Naive thymus-derived CD4-positive, alpha-beta T cell (primary cell): ENCODE measurements around the gene DTYMK. TPM values are rescaled to one million over a fixed set of nuclear protein-coding genes. Genes with fewer than 3 reads are reported as not detected.

Experiments
- ATAC-seq: fragments of 150-1000 bp; cut with Tn5 transposase; 2 replicates; pipeline ENCODE4 v1.10.0; 2021; ENCODE audit warnings: mild to moderate bottlenecking, moderate library complexity
- CTCF ChIA-PET: fragments of 350-600 bp; sonication (Branson Sonifier 250); formaldehyde crosslinking; loops from one replicate; lab custom pipeline; 2021; ENCODE audit warnings: antibody characterized with exemption; lab: Charles Lee
- POLR2A ChIA-PET: fragments of 350-600 bp; sonication (Branson Sonifier 250); formaldehyde crosslinking; loops from one replicate; lab custom pipeline; 2021; ENCODE audit warnings: antibody characterized with exemption, inconsistent platforms; lab: Charles Lee
- DNase-seq, 9 donors: peaks; one replicate each; pipeline versions ENCODE4 v3.0.0 to v3.0.0-alpha.2; 2020 to 2022; ENCODE audit warnings: mixed read lengths in 1 of 9
- H3K27ac ChIP-seq: one replicate; pipeline ENCODE4 v1.7.0; 2013; ENCODE audit warnings: mild to moderate bottlenecking, low read depth, low read length, moderate library complexity
- H3K27me3 ChIP-seq, 2 donors: one replicate each; pipeline ENCODE4 v1.7.0; 2013; ENCODE audit warnings: low read length in 2 of 2, mild to moderate bottlenecking in 2 of 2, moderate library complexity in 2 of 2; ENCODE audit not compliant: control insufficient read depth in 2 of 2, insufficient read depth in 2 of 2
- H3K36me3 ChIP-seq, 3 experiments: 1 replicate in 2 of 3; 2 replicates in 1 of 3; pipeline ENCODE4 v1.7.0; 2013; ENCODE audit warnings: low read length in 3 of 3, mild to moderate bottlenecking in 3 of 3, moderate library complexity in 1 of 3; ENCODE audit not compliant: insufficient read depth in 3 of 3, control insufficient read depth in 2 of 3
- H3K4me1 ChIP-seq, 2 donors: one replicate each; pipeline ENCODE4 v1.7.0; 2013; ENCODE audit warnings: low read length in 2 of 2, mild to moderate bottlenecking in 2 of 2, moderate library complexity in 1 of 2; ENCODE audit not compliant: control insufficient read depth in 2 of 2, insufficient read depth in 2 of 2
- H3K4me3 ChIP-seq: 2 replicates; pipeline ENCODE4 v1.7.0; 2013; ENCODE audit warnings: mild to moderate bottlenecking, low read length
- H3K9me3 ChIP-seq, 3 experiments: 1 replicate in 2 of 3; 2 replicates in 1 of 3; pipeline ENCODE4 v1.7.0; 2013; ENCODE audit warnings: low read length in 3 of 3; ENCODE audit not compliant: control insufficient read depth in 2 of 3
- H3K27ac Mint-ChIP-seq, 9 donors: one replicate each; pipeline ENCODE4 v1.8.0; 2020 to 2022; ENCODE audit warnings: mixed read lengths in 9 of 9, mild to moderate bottlenecking in 8 of 9, moderate library complexity in 5 of 9, inconsistent platforms in 2 of 9
- H3K27me3 Mint-ChIP-seq, 5 donors: one replicate each; pipeline ENCODE4 v1.8.0; 2021 to 2022; ENCODE audit warnings: mixed read lengths in 5 of 5, mild to moderate bottlenecking in 1 of 5
- H3K36me3 Mint-ChIP-seq, 5 donors: one replicate each; pipeline ENCODE4 v1.8.0; 2020 to 2022; ENCODE audit warnings: mixed read lengths in 5 of 5, mild to moderate bottlenecking in 3 of 5, inconsistent platforms in 1 of 5
- H3K4me1 Mint-ChIP-seq, 7 donors: one replicate each; pipeline ENCODE4 v1.8.0; 2020 to 2022; ENCODE audit warnings: mixed read lengths in 7 of 7, mild to moderate bottlenecking in 3 of 7, inconsistent platforms in 1 of 7
- H3K4me3 Mint-ChIP-seq, 10 donors: one replicate each; pipeline ENCODE4 v1.8.0; 2020 to 2022; ENCODE audit warnings: mild to moderate bottlenecking in 10 of 10, mixed read lengths in 10 of 10, moderate library complexity in 6 of 10, inconsistent platforms in 2 of 10
- H3K9me3 Mint-ChIP-seq, 11 donors: one replicate each; pipeline ENCODE4 v1.8.0; 2020 to 2022; ENCODE audit warnings: mixed read lengths in 11 of 11, mild to moderate bottlenecking in 4 of 11, inconsistent platforms in 1 of 11, moderate library complexity in 1 of 11
- intact Hi-C, 2 donors: fragments of 100-400 bp; cut with micrococcal nuclease; formaldehyde crosslinking; loops; one replicate each; pipeline ENCODE4 v1.15.1; 2023
- polyA plus RNA-seq, 2 donors: library from polyadenylated mRNA; unstranded; fragments of 300-500 nt; fragmentation: Illumina TruSeq; gene quantifications; one replicate each; pipeline ENCODE4 v1.2.3, GENCODE V29; 2021
- total RNA-seq, 6 experiments: library from RNA in 5 of 6; stranded (reverse) in 5 of 6; gene quantifications; 1 replicate in 5 of 6; 2 replicates in 1 of 6; pipeline ENCODE4 v1.2.3 and lab custom pipeline; 2021 to 2026

The DTYMK gene
- total and polyA plus RNA-seq, 7 experiments from 2014 or later: 12.0 to 65.7 (median 20.6) TPM

GRCh38 chr2:241627675-241628074, 58.9 kb downstream of the DTYMK start:
- Histone ChIP-seq H3K36me3 (peaks cover 0 to 30% (median 0%) of the 10 kb centered on the region in 3 experiments), H3K9me3 (no peaks in the 10 kb centered on the region), H3K27ac (no peak overlapping the region), H3K4me1 (no peaks in the 10 kb centered on the region), H3K27me3 (no peaks in the 10 kb centered on the region), H3K4me3 (no peak overlapping the region)
- intact Hi-C loops: no loop called here
- Mint-ChIP-seq H3K9me3 (no peaks in the 10 kb centered on the region), H3K4me1 (peaks cover 8 to 26% (median 13%) of the 10 kb centered on the region in 7 donors), H3K27ac (no peak overlapping the region), H3K36me3 (peaks cover 3 to 26% (median 3%) of the 10 kb centered on the region in 5 donors), H3K27me3 (no peaks in the 10 kb centered on the region), H3K4me3 (no peak overlapping the region)
- CTCF ChIA-PET: no interaction called here
- ATAC-seq (no peak), DNase-seq (no peak)
- POLR2A ChIA-PET: no interaction called here

Other genes with a start within 250 kb of the DTYMK start
- 100 to 1,000 TPM in 4 of 5 experiments, 10 to 100 TPM in 1; 90.8 to 170 (median 115) TPM for gene STK25, start 178.2 kb downstream of the DTYMK start, total RNA-seq
- 10 to 100 TPM; 74.0 to 81.5 TPM for gene STK25, start 178.2 kb downstream of the DTYMK start, polyA plus RNA-seq
- gene BOK, start 128.1 kb downstream of the DTYMK start, total RNA-seq: 1 to 10 TPM in 1 of 5 experiments, not detected in 4; 1.3 TPM
- under 1 TPM in 1 of 2 donors, not detected in 1; 0.11 TPM for gene BOK, start 128.1 kb downstream of the DTYMK start, polyA plus RNA-seq
- 10 to 100 TPM; 26.4 to 34.8 (median 28.1) TPM for gene THAP4, start 49.7 kb downstream of the DTYMK start, total RNA-seq
- 10 to 100 TPM; 30.8 to 56.2 TPM for gene THAP4, start 49.7 kb downstream of the DTYMK start, polyA plus RNA-seq
- gene ATG4B, start 49.1 kb downstream of the DTYMK start, total RNA-seq: 100 to 1,000 TPM in 2 of 5 experiments, 10 to 100 TPM in 3; 87.2 to 131 (median 95.0) TPM
- gene ATG4B, start 49.1 kb downstream of the DTYMK start, polyA plus RNA-seq: 10 to 100 TPM; 49.7 to 59.2 TPM
- 100 to 1,000 TPM in 1 of 5 experiments, 10 to 100 TPM in 4; 37.5 to 102 (median 65.4) TPM for gene ING5, start 15.2 kb upstream of the DTYMK start, total RNA-seq
- gene ING5, start 15.2 kb upstream of the DTYMK start, polyA plus RNA-seq: 10 to 100 TPM; 22.3 to 38.7 TPM
- 10 to 100 TPM; 32.5 to 49.8 (median 41.1) TPM for gene D2HGDH, start 47.8 kb upstream of the DTYMK start, total RNA-seq
- gene D2HGDH, start 47.8 kb upstream of the DTYMK start, polyA plus RNA-seq: 1 to 10 TPM; 3.5 to 5.3 TPM
- under 1 TPM in 3 of 5 experiments, not detected in 2; 0.17 to 0.93 (median 0.37) TPM for gene GAL3ST2, start 90.0 kb upstream of the DTYMK start, total RNA-seq
- not detected for gene GAL3ST2, start 90.0 kb upstream of the DTYMK start, polyA plus RNA-seq
- 10 to 100 TPM in 1 of 5 experiments, 1 to 10 TPM in 2, not detected in 2; 1.1 to 13.9 (median 1.2) TPM for gene NEU4, start 122.4 kb upstream of the DTYMK start, total RNA-seq
- not detected for gene NEU4, start 122.4 kb upstream of the DTYMK start, polyA plus RNA-seq
- 1 to 10 TPM in 2 of 5 experiments, under 1 TPM in 1, not detected in 2; 0.56 to 9.4 (median 1.1) TPM for gene PDCD1, start 172.1 kb upstream of the DTYMK start, total RNA-seq
- gene PDCD1, start 172.1 kb upstream of the DTYMK start, polyA plus RNA-seq: under 1 TPM; 0.24 to 0.85 TPM
- under 1 TPM in 1 of 5 experiments, not detected in 4; 0.54 TPM for gene RTP5, start 182.9 kb upstream of the DTYMK start, total RNA-seq
- gene RTP5, start 182.9 kb upstream of the DTYMK start, polyA plus RNA-seq: not detected